Tongue (tissue), 2 donors: ENCODE results near the gene HSPA12A. TPM values are rescaled to one million over a fixed set of nuclear protein-coding genes. Genes with fewer than 3 reads are reported as not detected.

Source experiments
- DNase-seq: peaks from one replicate; pipeline ENCODE4 v3.0.0-alpha.2; 2015
- total RNA-seq: library from RNA; depleted of rRNA; stranded (reverse); fragments of >200 nt; gene quantifications from one replicate; pipeline ENCODE4 v1.2.3, GENCODE V29; 2014

Gene HSPA12A
- total RNA-seq, 1 donor from 2014 or later: 9.3 TPM

GRCh38 chr10:116627386-116627933 is 114.9 kb downstream of the HSPA12A start:
- DNase-seq: peak; percentile 40

DNA sequence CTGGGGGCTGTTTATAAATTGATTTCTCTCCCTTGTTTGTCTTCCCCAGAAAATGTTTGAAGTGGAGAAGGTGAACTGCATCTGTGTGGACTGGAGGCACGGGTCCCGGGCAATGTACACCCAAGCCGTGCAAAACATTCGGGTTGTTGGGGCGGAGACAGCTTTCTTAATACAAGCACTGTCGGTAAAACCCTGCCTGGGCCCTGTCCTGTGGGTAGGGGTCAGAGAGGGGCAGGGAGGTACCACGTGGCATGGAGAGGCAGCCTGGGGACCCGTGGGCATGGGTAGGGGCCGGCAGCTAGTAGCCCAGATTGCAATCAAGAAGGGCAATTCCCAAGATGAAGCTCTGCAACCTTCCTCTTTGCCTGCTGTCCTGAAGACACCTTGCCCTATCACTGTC is 115.6 kb downstream of the HSPA12A start:
- DNase-seq: no peak

GRCh38 chr10:116625845-116626244 is 116.5 kb downstream of the HSPA12A start:
- DNase-seq: no peak

GRCh38 chr10:116621934-116622655 is 120.3 kb downstream of the HSPA12A start:
- DNase-seq: no peak

- no peak for DNase-seq
Observed at GRCh38 chr10:116621476-116621875, 120.9 kb downstream of the HSPA12A start.

Other genes starting within 250 kb of the HSPA12A start
- 1.8 TPM for gene PNLIP, start 196.6 kb downstream of the HSPA12A start, total RNA-seq
- gene PNLIPRP1, start 151.6 kb downstream of the HSPA12A start, total RNA-seq: 0.31 TPM
- not detected for gene PNLIPRP2, start 121.6 kb downstream of the HSPA12A start, total RNA-seq
- gene ENO4, start 106.9 kb upstream of the HSPA12A start, total RNA-seq: 0.31 TPM